ENCODE data around the gene SH3YL1.

Gene SH3YL1

DNA sequence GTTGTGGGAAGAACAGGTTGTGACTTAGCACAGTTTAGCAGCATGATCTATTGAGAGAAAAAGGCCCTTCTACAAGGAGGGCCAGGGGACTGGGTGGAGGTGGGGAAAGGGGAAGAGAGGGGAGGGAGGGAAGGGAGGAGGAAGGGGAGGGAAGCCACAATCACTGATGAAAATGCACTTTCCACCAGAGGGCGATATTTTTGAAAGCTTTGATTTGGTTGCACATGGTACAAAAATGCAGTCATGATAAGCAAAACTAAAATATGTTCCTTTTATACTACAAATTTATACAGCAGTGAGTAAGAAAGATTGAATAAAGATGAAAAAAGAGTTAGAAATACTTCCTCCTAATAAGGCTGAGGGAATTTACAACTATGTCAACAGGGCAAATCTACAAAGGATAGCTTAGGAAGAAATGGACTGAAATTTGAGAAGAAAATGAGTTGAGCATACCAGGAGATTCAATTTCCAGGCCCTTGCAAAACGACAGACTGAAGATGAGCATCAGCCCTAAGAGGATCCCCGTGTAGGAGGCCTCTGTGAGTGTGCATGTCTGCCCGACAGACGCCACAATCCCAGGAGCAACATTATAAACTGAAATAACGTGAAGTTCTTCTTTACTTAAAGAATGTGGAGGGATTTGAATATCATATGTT, 17.2 kb downstream of the SH3YL1 start:
- TF ChIP-seq ZFX (IDR thresholded peaks at IDR 0.05): no peak
- TF ChIP-seq, protein P1, sequence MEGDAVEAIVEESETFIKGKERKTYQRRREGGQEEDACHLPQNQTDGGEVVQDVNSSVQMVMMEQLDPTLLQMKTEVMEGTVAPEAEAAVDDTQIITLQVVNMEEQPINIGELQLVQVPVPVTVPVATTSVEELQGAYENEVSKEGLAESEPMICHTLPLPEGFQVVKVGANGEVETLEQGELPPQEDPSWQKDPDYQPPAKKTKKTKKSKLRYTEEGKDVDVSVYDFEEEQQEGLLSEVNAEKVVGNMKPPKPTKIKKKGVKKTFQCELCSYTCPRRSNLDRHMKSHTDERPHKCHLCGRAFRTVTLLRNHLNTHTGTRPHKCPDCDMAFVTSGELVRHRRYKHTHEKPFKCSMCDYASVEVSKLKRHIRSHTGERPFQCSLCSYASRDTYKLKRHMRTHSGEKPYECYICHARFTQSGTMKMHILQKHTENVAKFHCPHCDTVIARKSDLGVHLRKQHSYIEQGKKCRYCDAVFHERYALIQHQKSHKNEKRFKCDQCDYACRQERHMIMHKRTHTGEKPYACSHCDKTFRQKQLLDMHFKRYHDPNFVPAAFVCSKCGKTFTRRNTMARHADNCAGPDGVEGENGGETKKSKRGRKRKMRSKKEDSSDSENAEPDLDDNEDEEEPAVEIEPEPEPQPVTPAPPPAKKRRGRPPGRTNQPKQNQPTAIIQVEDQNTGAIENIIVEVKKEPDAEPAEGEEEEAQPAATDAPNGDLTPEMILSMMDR (conservative IDR thresholded peaks at IDR 0.05): peak; percentile 74
- no peak overlapping the region for H3K27ac ChIP-seq

DNA sequence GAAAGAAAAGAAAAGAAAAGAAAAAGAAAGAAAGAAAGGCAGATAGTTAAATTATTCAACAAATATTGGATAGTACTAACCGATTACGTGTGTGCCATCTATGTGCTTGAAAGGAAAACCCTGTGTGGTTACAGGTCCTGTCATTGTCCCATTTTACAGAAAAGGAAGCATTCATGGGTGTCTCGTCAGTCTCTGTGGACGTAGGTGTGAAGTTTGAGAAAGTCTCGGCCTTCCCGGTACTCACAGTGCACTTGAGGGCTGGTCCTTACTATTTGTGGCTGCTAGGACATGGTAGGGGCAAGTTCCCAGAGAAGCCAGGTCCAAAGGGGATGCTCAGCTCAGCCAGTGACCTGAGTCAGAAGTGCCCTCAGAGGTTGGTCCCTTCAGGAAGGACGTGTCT, 19.3 kb downstream of the SH3YL1 start:
- no peak overlapping the region for H3K27ac ChIP-seq
- TF ChIP-seq, protein P1 (conservative IDR thresholded peaks at IDR 0.05): no peak
- no peak for TF ChIP-seq ZFX (IDR thresholded peaks at IDR 0.05)

DNA sequence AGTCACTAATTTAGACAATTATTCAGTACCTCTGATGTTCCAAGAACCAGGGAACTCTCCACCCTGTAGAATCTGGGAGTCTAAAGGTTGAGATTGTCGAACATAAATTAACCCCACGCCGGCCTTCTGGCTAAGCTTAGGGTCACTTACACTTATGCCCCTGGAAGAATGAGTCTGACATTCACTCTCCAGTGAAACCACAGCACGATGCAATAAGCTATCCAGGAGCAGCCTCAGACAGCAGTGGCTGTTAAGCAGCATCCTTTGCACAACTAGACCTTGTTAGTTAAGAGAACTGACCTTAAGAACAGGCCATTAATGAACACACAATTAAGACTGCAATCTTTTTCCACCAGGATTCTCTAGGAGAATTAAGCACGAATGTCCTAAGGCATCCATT, 25.0 kb downstream of the SH3YL1 start:
- TF ChIP-seq, protein P1 (conservative IDR thresholded peaks at IDR 0.05): no peak
- no peak for TF ChIP-seq ZFX (IDR thresholded peaks at IDR 0.05)
- no peak overlapping the region for H3K27ac ChIP-seq

DNA sequence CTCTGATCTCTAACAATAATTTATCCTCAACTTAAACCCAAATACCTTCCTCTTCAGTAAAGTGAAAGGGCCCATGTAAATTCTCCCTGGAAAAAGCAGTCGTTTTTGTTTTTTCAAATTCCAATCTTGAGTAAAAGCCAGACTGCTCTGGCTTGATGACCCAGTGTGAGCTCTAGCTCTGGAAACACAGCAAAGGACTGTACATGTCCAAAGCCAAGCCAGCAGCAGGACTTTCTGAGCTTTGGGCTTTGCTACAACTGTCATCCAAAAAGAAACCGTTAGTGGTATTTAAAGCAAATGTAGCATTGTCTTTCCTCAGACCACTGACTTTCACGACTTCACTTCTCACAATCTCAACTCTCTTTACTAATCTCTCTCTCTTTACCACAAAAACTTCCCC, 25.4 kb downstream of the SH3YL1 start:
- TF ChIP-seq ZFX (IDR thresholded peaks at IDR 0.05): no peak
- TF ChIP-seq, protein P1 (conservative IDR thresholded peaks at IDR 0.05): no peak
- no peak overlapping the region for H3K27ac ChIP-seq

DNA sequence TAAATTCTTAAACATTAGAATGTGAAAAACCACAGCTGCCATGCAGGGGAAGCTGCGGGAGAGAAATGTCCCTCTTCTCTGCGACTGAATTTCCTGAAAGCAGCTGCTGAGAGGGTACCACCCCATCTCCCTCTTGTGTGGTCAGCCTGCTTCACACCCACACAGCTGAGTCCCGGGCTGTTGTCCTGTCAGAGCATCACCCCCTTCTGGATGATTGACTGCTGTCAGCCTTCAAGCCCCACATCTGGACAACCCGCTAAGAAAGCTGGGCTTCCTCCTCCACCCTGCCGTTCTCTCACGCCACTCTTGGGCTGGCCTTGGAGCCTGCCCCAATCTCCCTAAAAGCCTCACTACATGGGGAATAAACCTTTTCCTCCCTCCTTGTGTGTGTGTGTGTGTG, 26.0 kb downstream of the SH3YL1 start:
- no peak overlapping the region for H3K27ac ChIP-seq
- TF ChIP-seq, protein P1 (conservative IDR thresholded peaks at IDR 0.05): no peak
- no peak for TF ChIP-seq ZFX (IDR thresholded peaks at IDR 0.05)

DNA sequence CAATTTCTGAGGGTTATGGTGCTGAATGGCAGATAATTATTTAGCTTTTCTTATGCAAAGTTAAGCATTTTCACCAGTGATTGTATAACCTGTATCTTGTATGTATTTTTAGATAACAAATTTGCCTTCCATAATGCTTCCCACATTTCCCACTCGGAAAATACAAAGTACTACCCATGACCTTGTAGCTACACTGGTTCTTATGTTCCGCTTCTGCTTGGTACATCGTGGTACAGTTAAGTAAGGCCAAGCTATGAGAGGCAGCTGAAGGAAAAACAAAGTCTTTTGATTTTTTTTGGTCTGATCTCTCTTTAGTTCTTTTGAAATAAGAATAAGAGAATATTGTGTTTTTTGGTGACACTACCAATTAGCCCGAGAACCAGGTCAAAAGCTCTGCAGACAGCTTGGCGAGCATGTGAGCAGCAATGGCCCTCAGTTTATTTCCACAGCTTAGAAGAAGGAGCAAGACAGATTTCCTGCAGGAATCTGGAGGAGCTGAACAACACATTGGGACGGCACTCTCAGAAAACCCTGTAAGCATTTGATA, 26.8 kb downstream of the SH3YL1 start:
- no peak overlapping the region for H3K27ac ChIP-seq

DNA sequence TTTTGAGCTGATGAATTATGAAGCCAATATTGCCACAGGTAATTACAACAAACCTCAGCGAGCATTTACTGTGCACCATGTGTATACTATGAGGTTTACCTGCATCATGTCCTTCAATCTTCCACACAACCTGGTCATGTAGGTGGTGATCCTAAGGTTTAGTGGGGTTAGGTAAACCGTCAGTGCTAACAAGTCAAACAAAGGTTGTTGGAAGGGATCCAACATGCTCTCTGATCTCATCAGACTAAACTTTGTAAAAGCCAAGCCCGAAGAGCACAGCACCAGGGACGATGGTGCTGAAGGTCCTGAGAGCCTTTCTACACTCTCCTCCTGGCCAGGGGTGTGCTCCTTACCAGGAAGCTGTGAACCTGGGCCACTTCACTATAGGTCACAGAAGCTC, 29.4 kb downstream of the SH3YL1 start:
- TF ChIP-seq ZFX (IDR thresholded peaks at IDR 0.05): no peak
- TF ChIP-seq, protein P1 (conservative IDR thresholded peaks at IDR 0.05): no peak
- no peak overlapping the region for H3K27ac ChIP-seq

More for the DNA sequence above, 26.8 kb downstream of the SH3YL1 start:
- TF ChIP-seq, protein P1 (conservative IDR thresholded peaks at IDR 0.05): no peak
- no peak for TF ChIP-seq ZFX (IDR thresholded peaks at IDR 0.05)

Measured in C4-2B (cell line).